Measurements from ENCODE around the gene PRRT1. TPM values are rescaled to one million over a fixed set of nuclear protein-coding genes. Genes with fewer than 3 reads are reported as not detected.

PRRT1 gene
- total RNA-seq, 1 donor from 2014 or later = 2.7 TPM

- TF ChIP-seq CTCF (conservative IDR thresholded peaks at IDR 0.05) = no peak
- Mint-ChIP-seq H3K4me3 (peak overlapping the region; percentile 98), H3K27me3 (no peaks in the 10 kb centered on the region), H3K27ac (no peak overlapping the region), H3K36me3 (peaks cover 16% of the 10 kb centered on the region), H3K9me3 (no peaks in the 10 kb centered on the region), H3K4me1 (ENCODE audit: unreplicated experiment) (peaks cover 28% of the 10 kb centered on the region)
- no peak for DNase-seq (ENCODE audit: extremely low spot score, unreplicated experiment)
Observed at GRCh38 chr6:32179766-32180405, 28.1 kb upstream of the PRRT1 start.

GRCh38 chr6:32178547-32179440 lies 27.1 kb upstream of the PRRT1 start:
- Mint-ChIP-seq H3K4me3 (peak overlapping the region; percentile 98), H3K9me3 (no peaks in the 10 kb centered on the region), H3K4me1 (ENCODE audit: unreplicated experiment) (peaks cover 35% of the 10 kb centered on the region), H3K36me3 (peaks cover 16% of the 10 kb centered on the region), H3K27me3 (no peaks in the 10 kb centered on the region), H3K27ac (peak overlapping the region; percentile 95)
- TF ChIP-seq CTCF (conservative IDR thresholded peaks at IDR 0.05) = no peak
- no peak for DNase-seq (ENCODE audit: extremely low spot score, unreplicated experiment)

GRCh38 chr6:32177788-32178546 lies 26.2 kb upstream of the PRRT1 start, which contains the start of gene RNF5:
TSS of gene RNF5 (plus strand) at chr6:32178405. CDS start at chr6:32178512, 107 bp downstream.
- peaks cover 43% of the 10 kb centered on the region for H3K4me1 Mint-ChIP-seq (ENCODE audit: unreplicated experiment)
- peak within 1 kb of the TSS; percentile 98 for H3K4me3 Mint-ChIP-seq
- peak within 1 kb of the TSS; percentile 95 for H3K27ac Mint-ChIP-seq
- H3K27me3 Mint-ChIP-seq = no peaks in the 10 kb centered on the region
- no peaks in the 10 kb centered on the region for H3K9me3 Mint-ChIP-seq
- H3K36me3 Mint-ChIP-seq = peaks cover 16% of the 10 kb centered on the region
- TF ChIP-seq CTCF (conservative IDR thresholded peaks at IDR 0.05) = no peak
- peak; percentile 92 for DNase-seq (ENCODE audit: extremely low spot score, unreplicated experiment)

- no peak for TF ChIP-seq CTCF (conservative IDR thresholded peaks at IDR 0.05)
- H3K36me3 Mint-ChIP-seq = peaks cover 16% of the 10 kb centered on the region
- no peaks in the 10 kb centered on the region for H3K27me3 Mint-ChIP-seq
- no peaks in the 10 kb centered on the region for H3K9me3 Mint-ChIP-seq
- H3K4me3 Mint-ChIP-seq = peak overlapping the region; percentile 98
- H3K4me1 Mint-ChIP-seq (ENCODE audit: unreplicated experiment) = peaks cover 48% of the 10 kb centered on the region
- peak overlapping the region; percentile 95 for H3K27ac Mint-ChIP-seq
- no peak for DNase-seq (ENCODE audit: extremely low spot score, unreplicated experiment)
Observed at GRCh38 chr6:32177183-32177787, 25.5 kb upstream of the PRRT1 start.
